ENCODE data around the gene ADAMTS13. TPM values are rescaled to one million over a fixed set of nuclear protein-coding genes. Genes with fewer than 3 reads are reported as not detected.

Gene ADAMTS13
- total and polyA plus RNA-seq, 10 donors: 1.1 to 4.8 (median 2.7) TPM

GRCh38 chr9:133403766-133404453, 18.3 kb upstream of the ADAMTS13 start:
- intact Hi-C loops (cut with DNase I; ENCODE audit: low total_unique reads): loop anchor here (10.0 kb wide), 1 partner anchor 219 kb away; no protein-coding TSS in a partner anchor
- TF ChIP-seq POLR2AphosphoS5 (IDR thresholded peaks at IDR 0.05) (no peak), POLR2A (IDR thresholded peaks at IDR 0.05) (no peak)
- TF ChIP-seq, protein P1, sequence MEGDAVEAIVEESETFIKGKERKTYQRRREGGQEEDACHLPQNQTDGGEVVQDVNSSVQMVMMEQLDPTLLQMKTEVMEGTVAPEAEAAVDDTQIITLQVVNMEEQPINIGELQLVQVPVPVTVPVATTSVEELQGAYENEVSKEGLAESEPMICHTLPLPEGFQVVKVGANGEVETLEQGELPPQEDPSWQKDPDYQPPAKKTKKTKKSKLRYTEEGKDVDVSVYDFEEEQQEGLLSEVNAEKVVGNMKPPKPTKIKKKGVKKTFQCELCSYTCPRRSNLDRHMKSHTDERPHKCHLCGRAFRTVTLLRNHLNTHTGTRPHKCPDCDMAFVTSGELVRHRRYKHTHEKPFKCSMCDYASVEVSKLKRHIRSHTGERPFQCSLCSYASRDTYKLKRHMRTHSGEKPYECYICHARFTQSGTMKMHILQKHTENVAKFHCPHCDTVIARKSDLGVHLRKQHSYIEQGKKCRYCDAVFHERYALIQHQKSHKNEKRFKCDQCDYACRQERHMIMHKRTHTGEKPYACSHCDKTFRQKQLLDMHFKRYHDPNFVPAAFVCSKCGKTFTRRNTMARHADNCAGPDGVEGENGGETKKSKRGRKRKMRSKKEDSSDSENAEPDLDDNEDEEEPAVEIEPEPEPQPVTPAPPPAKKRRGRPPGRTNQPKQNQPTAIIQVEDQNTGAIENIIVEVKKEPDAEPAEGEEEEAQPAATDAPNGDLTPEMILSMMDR (IDR thresholded peaks at IDR 0.05 in 8 of 11, conservative IDR thresholded peaks at IDR 0.05 in 3 of 11): peak; percentile 32 to 69 (median 57)
- H3K27ac ChIP-seq: no peak overlapping the region
- peaks cover 0 to 12% (median 2%) of the 10 kb centered on the region in 6 donors for H3K4me1 ChIP-seq
- no peaks in the 10 kb centered on the region for H3K9me3 ChIP-seq
- DNase-seq: peak; percentile 86
- H3K36me3 ChIP-seq: peaks cover 0 to 81% (median 43%) of the 10 kb centered on the region in 6 donors
- WGBS, 5 donors: 74 to 84% (median 82%) methylated on average over 14 to 16 of the region's 16 CpGs
- H3K4me3 ChIP-seq: no peak overlapping the region
- no peaks in the 10 kb centered on the region for H3K27me3 ChIP-seq (replicated peaks in 1 of 7)

- intact Hi-C loops (cut with DNase I; ENCODE audit: low total_unique reads): loop anchor here (10.0 kb wide), 1 partner anchor 220 kb away; no protein-coding TSS in a partner anchor
- Histone ChIP-seq H3K36me3 (peaks cover 0 to 87% (median 49%) of the 10 kb centered on the region in 6 donors), H3K27ac (no peak overlapping the region)
These were observed 17.6 kb upstream of the ADAMTS13 start for GRCh38 chr9:133404454-133405002.

DNA sequence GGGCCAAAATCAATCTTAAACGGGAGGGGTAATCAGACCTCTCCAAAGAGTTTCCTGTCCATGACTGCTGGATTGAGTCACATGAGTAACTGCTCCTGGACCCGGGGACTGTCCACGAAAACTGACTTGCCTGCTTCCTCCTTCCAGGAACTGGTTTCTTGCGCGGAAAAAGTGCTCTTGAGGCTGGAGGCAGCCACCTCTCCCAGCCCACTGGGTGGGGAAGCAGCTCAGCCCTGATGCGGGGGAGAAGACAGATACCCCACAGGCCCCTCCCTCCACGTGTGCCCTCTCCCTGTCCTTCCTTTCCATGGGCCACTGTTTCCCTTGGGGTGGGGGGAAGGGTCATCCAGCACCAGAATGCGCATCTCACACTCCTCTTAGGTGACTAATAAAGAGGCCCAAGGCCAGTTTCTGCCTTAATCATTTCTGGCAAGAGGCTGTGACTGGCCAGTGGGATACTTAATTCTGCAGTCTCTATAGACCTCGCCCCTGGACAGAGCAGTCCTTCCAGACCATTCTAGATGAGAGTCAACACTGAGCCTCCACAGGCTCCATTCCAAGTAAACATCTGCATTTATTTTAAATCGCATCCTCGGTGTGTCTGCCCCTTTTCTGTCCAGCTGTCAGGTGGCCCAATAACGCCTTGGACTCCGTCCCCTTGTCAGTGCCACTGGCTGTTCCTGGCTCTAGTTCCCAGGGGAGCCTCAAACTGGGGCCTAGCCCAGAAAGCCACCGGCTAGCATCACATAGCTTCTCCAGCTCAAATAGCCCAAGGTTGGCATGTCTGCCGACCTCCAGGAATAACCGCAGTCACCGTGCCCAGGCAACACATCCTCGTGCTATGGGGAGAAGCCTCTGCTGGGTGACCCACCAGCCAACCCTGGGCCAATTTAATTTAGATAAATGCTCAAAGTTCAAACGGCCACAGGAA, 16.4 kb upstream of the ADAMTS13 start:
- WGBS, 5 donors: 78 to 91% (median 82%) methylated on average over 18 to 19 of the region's 19 CpGs
- H3K36me3 ChIP-seq: peaks cover 0 to 92% (median 61%) of the 10 kb centered on the region in 6 donors
- TF ChIP-seq, protein P1 (IDR thresholded peaks at IDR 0.05 in 8 of 11, conservative IDR thresholded peaks at IDR 0.05 in 3 of 11): no peak
- TF ChIP-seq POLR2AphosphoS5 (IDR thresholded peaks at IDR 0.05): no peak
- TF ChIP-seq POLR2A (IDR thresholded peaks at IDR 0.05): no peak
- no peak for DNase-seq
- no peaks in the 10 kb centered on the region for H3K9me3 ChIP-seq
- H3K4me1 ChIP-seq: peaks cover 0 to 12% (median 2%) of the 10 kb centered on the region in 6 donors
- no peak overlapping the region for H3K4me3 ChIP-seq
- intact Hi-C loops (cut with DNase I; ENCODE audit: low total_unique reads): loop anchor here (2.0 to 10.0 kb wide), 2 partner anchors 81 to 221 kb away; no protein-coding TSS in a partner anchor
- no peaks in the 10 kb centered on the region for H3K27me3 ChIP-seq (replicated peaks in 1 of 7)
- no peak overlapping the region for H3K27ac ChIP-seq

More at GRCh38 chr9:133404454-133405002, 17.6 kb upstream of the ADAMTS13 start:
- 85 to 95% (median 89%) methylated on average over 9 to 12 of the region's 12 CpGs for WGBS, 5 donors
- Histone ChIP-seq H3K4me1 (peaks cover 0 to 12% (median 2%) of the 10 kb centered on the region in 6 donors), H3K27me3 (replicated peaks in 1 of 7) (no peaks in the 10 kb centered on the region), H3K4me3 (no peak overlapping the region), H3K9me3 (no peaks in the 10 kb centered on the region)
- TF ChIP-seq, protein P1 (IDR thresholded peaks at IDR 0.05 in 8 of 11, conservative IDR thresholded peaks at IDR 0.05 in 3 of 11): peak in 1 of 11 experiments; percentile 4
- TF ChIP-seq POLR2AphosphoS5 (IDR thresholded peaks at IDR 0.05): peak in 1 of 3 donors; percentile 42
- TF ChIP-seq POLR2A (IDR thresholded peaks at IDR 0.05): no peak
- no peak for DNase-seq
